H9 (cell line): ENCODE measurements around the gene OIP5. TPM values are rescaled to one million over a fixed set of nuclear protein-coding genes. Genes with fewer than 3 reads are reported as not detected.
A peak's percentile ranks its signal among the peaks of the same experiment; 100 is the strongest.
"Not testable (repeated sequence)": the region's sequence is repeated elsewhere in the genome, so short reads cannot be mapped to it uniquely, and the experiment has no call there.

Source experiments
- DNase-seq: peaks from one replicate; pipeline ENCODE4 v3.0.0-alpha.2; 2017
- H2AFZ ChIP-seq: one replicate; pipeline ENCODE4 v1.6.1; 2013; ENCODE audit warnings: mild to moderate bottlenecking, low read length, control low read depth, moderate library complexity
- H2AK5ac ChIP-seq: 2 replicates; pipeline ENCODE4 v1.6.1; 2013; ENCODE audit warnings: low read length, control low read depth, mixed read lengths; ENCODE audit not compliant: insufficient read length
- H2BK120ac ChIP-seq: one replicate; pipeline ENCODE4 v1.6.1; 2013; ENCODE audit warnings: low read depth, mild to moderate bottlenecking, low read length, control low read depth, inconsistent platforms; ENCODE audit not compliant: poor library complexity, severe bottlenecking
- H2BK12ac ChIP-seq: 2 replicates; pipeline ENCODE4 v1.6.1; 2013; ENCODE audit warnings: low read length, control low read depth, mixed read lengths, low read depth; ENCODE audit not compliant: insufficient read length
- H2BK15ac ChIP-seq: 2 replicates; pipeline ENCODE4 v1.6.1; 2013; ENCODE audit warnings: low read depth, low read length, control low read depth
- H2BK20ac ChIP-seq: one replicate; pipeline ENCODE4 v1.6.1; 2013; ENCODE audit warnings: low read depth, mild to moderate bottlenecking, low read length, control low read depth, inconsistent platforms; ENCODE audit not compliant: poor library complexity, severe bottlenecking
- H2BK5ac ChIP-seq: 2 replicates; pipeline ENCODE4 v1.6.1; 2013; ENCODE audit warnings: low read length, control low read depth, mixed read lengths; ENCODE audit not compliant: insufficient read length
- H3K14ac ChIP-seq: 2 replicates; pipeline ENCODE4 v1.6.1; 2013; ENCODE audit warnings: low read length, control low read depth; ENCODE audit not compliant: insufficient read depth
- H3K18ac ChIP-seq: 2 replicates; pipeline ENCODE4 v1.6.1; 2013; ENCODE audit warnings: low read depth, mild to moderate bottlenecking, mixed read lengths, low read length, control low read depth; ENCODE audit not compliant: insufficient read length
- H3K23ac ChIP-seq: 2 replicates; pipeline ENCODE4 v1.6.1; 2013; ENCODE audit warnings: low read length, control low read depth, mixed read lengths, low read depth; ENCODE audit not compliant: insufficient read length
- H3K23me2 ChIP-seq: 2 replicates; pipeline ENCODE4 v1.6.1; 2013; ENCODE audit warnings: low read depth, mild to moderate bottlenecking, mixed read lengths, low read length, control low read depth; ENCODE audit not compliant: insufficient read length, poor library complexity, severe bottlenecking
- H3K27ac ChIP-seq: 2 replicates; pipeline ENCODE4 v1.5.1; 2013; ENCODE audit warnings: low read length, control low read depth, mixed read lengths, low read depth; ENCODE audit not compliant: insufficient read length
- H3K27me3 ChIP-seq: 2 replicates; pipeline ENCODE4 v1.6.1; 2013; ENCODE audit warnings: low read length, control low read depth, inconsistent platforms; ENCODE audit not compliant: insufficient read depth
- H3K4ac ChIP-seq: 2 replicates; pipeline ENCODE4 v1.6.1; 2013; ENCODE audit warnings: low read depth, mild to moderate bottlenecking, control low read depth, inconsistent platforms, low read length, moderate library complexity
- H3K4me1 ChIP-seq: 2 replicates; pipeline ENCODE4 v1.6.1; 2013; ENCODE audit warnings: low read length, control low read depth, inconsistent platforms; ENCODE audit not compliant: insufficient read depth
- H3K4me2 ChIP-seq: 2 replicates; pipeline ENCODE4 v1.6.1; 2013; ENCODE audit warnings: low read length, control low read depth, mixed read lengths; ENCODE audit not compliant: insufficient read length, insufficient read depth
- H3K56ac ChIP-seq: 2 replicates; pipeline ENCODE4 v1.6.1; 2013; ENCODE audit warnings: low read depth, mild to moderate bottlenecking, mixed read lengths, low read length, control low read depth; ENCODE audit not compliant: insufficient read length
- H3K79me1 ChIP-seq: 2 replicates; pipeline ENCODE4 v1.6.1; 2013; ENCODE audit warnings: low read depth, mild to moderate bottlenecking, moderate library complexity, low read length, control low read depth, inconsistent platforms; ENCODE audit not compliant: insufficient read depth, poor library complexity, severe bottlenecking
- H3K79me2 ChIP-seq: 2 replicates; pipeline ENCODE4 v1.6.1; 2013; ENCODE audit warnings: low read length, control low read depth, inconsistent platforms; ENCODE audit not compliant: insufficient read depth
- H3K9ac ChIP-seq: 2 replicates; pipeline ENCODE4 v1.6.1; 2013; ENCODE audit warnings: low read length, control low read depth, mixed read lengths; ENCODE audit not compliant: insufficient read length; ENCODE audit errors: extremely low read depth
- H3K9me3 ChIP-seq: one replicate; pipeline ENCODE4 v1.6.1; 2013; ENCODE audit warnings: low read depth, low read length, inconsistent platforms; ENCODE audit not compliant: control insufficient read depth
- H3T11ph ChIP-seq: one replicate; pipeline ENCODE4 v1.6.1; 2013; ENCODE audit warnings: mild to moderate bottlenecking, low read length, control low read depth, inconsistent platforms
- H4K20me1 ChIP-seq: one replicate; pipeline ENCODE4 v1.6.1; 2013; ENCODE audit not compliant: control insufficient read depth, insufficient read length, insufficient read depth
- H4K5ac ChIP-seq: 2 replicates; pipeline ENCODE4 v1.6.1; 2013; ENCODE audit warnings: low read depth, mild to moderate bottlenecking, mixed read lengths, low read length, control low read depth; ENCODE audit not compliant: insufficient read length
- H4K8ac ChIP-seq: replicated peaks from 2 replicates; pipeline ENCODE4 v1.6.1; 2013; ENCODE audit warnings: low read length, control low read depth, mixed read lengths, low read depth; ENCODE audit not compliant: insufficient read length
- H4K91ac ChIP-seq: 2 replicates; pipeline ENCODE4 v1.6.1; 2013; ENCODE audit warnings: low read depth, mild to moderate bottlenecking, moderate library complexity, mixed read lengths, low read length, control low read depth; ENCODE audit not compliant: insufficient read length
- H3K27ac Mint-ChIP-seq, 3 experiments: 2 replicates in 2 of 3; 3 replicates in 1 of 3; pipeline ENCODE4 v1.8.0; 2020 to 2021; ENCODE audit warnings: mixed read lengths in 3 of 3, mild to moderate bottlenecking in 1 of 3, moderate library complexity in 1 of 3
- H3K27me3 Mint-ChIP-seq: 2 replicates; pipeline ENCODE4 v1.8.0; 2021; ENCODE audit warnings: low read depth, mild to moderate bottlenecking, moderate library complexity, mixed read lengths
- H3K36me3 Mint-ChIP-seq, 3 experiments: 2 replicates in 2 of 3; 3 replicates in 1 of 3; pipeline ENCODE4 v1.8.0; 2020 to 2021; ENCODE audit warnings: low read depth in 3 of 3, mixed read lengths in 3 of 3; ENCODE audit not compliant: insufficient read depth in 1 of 3
- H3K4me1 Mint-ChIP-seq, 2 experiments: 2 replicates each; pipeline ENCODE4 v1.8.0; 2020; ENCODE audit warnings: mixed read lengths in 2 of 2
- H3K4me3 Mint-ChIP-seq, 2 experiments: 2 replicates in 1 of 2; 3 replicates in 1 of 2; pipeline ENCODE4 v1.8.0; 2020 to 2021; ENCODE audit warnings: mild to moderate bottlenecking in 2 of 2, mixed read lengths in 2 of 2, moderate library complexity in 1 of 2
- H3K9me3 Mint-ChIP-seq, 2 experiments: 2 replicates in 1 of 2; 3 replicates in 1 of 2; pipeline ENCODE4 v1.8.0; 2020; ENCODE audit warnings: mild to moderate bottlenecking in 2 of 2, mixed read lengths in 2 of 2, moderate library complexity in 1 of 2
- WGBS: extraction: QIAGEN DNeasy Blood & Tissue Kit; methylation state at CpG from one replicate; pipeline ENCODE4 v1.1.7; 2013; ENCODE audit warnings: missing lambda C conversion rate, low lambda C conversion rate, mixed read lengths; ENCODE audit not compliant: insufficient read length; ENCODE audit errors: extremely low coverage; 5-methylcytosine and 5-hydroxymethylcytosine counted together
- total RNA-seq: library from RNA; stranded (reverse); gene quantifications from 2 replicates; pipeline ENCODE4 v1.2.1, GENCODE V29; 2021
- TF ChIP-seq, protein P1 (sequence below): fragments of 200-600 bp; sonication (generic); conservative IDR thresholded peaks from 3 replicates; pipeline ENCODE4 v1.8.0; 2021; ENCODE audit warnings: antibody characterized with exemption, mild to moderate bottlenecking

Gene OIP5
- total RNA-seq, 1 experiment from 2014 or later: 30.9 TPM

DNA sequence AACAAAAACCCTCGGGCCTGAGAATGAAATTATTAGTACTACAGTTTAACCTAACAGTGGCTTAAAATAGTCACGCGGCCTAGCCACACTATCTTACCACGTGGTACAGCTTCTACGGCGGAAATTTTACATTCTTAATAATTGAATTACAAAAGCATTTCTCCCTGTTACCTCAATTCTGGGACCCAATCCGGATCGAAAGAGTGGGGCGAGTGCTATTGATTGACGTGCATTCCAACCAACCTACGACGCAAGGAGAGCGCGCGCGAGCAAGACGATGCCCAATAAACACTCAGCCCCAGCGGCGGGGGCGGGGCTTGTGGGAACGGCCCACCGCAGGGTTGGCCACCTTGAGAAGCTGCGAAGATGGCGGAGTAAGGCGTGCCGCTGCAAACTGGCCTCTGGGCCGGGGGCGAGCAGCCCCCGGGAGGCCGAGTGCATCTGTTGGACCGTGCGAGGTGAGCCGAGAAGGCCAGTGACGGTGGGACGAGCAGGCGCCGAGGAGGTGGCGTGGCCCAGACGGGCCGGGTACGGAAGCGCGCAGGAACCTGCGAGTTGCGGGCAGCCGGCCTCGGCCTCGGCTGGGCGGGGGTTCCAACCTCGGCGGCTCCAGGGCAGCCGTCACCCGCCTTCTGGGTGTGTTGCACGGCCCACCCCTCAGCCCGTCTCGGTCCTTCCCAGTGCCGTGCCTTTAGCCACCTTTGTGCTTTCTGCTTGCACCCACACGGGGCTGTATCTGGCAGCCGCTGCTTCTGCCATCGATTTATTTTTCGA lies 48.6 kb downstream of the OIP5 start:
- no CpG with 5 or more reads among the region's 61 CpGs for WGBS

GRCh38 chr15:41282980-41283652 lies 49.3 kb downstream of the OIP5 start:
- no CpG with 5 or more reads among the region's 19 CpGs for WGBS

More for the DNA sequence above, 48.6 kb downstream of the OIP5 start:
- H4K91ac ChIP-seq: peak overlapping the region; percentile 81
- no peak overlapping the region for H2BK12ac ChIP-seq
- no peaks in the 10 kb centered on the region for H3K27me3 ChIP-seq
- Mint-ChIP-seq H3K4me3 (peak overlapping the region; percentile 97 to 98), H3K4me1 (peaks cover 18 to 30% of the 10 kb centered on the region in 2 experiments), H3K27me3 (no peaks in the 10 kb centered on the region), H3K27ac (peak overlapping the region; percentile 98 to 100 (median 99)), H3K9me3 (no peaks in the 10 kb centered on the region; a peak in 1 of 5 replicates), H3K36me3 (peaks cover 41 to 57% (median 51%) of the 10 kb centered on the region in 3 experiments)
- peak overlapping the region; percentile 96 for H3K18ac ChIP-seq
- no peaks in the 10 kb centered on the region for H3K9me3 ChIP-seq
- peak overlapping the region; percentile 37 for H3K27ac ChIP-seq
- H3K9ac ChIP-seq: peak overlapping the region; percentile 98
- peaks cover 7% of the 10 kb centered on the region for H3K79me1 ChIP-seq
- no peak overlapping the region for H2AK5ac ChIP-seq
- H2BK20ac ChIP-seq: no peak overlapping the region
- H3K4me2 ChIP-seq: peak overlapping the region; percentile 88
- H2BK15ac ChIP-seq: no peak overlapping the region
- H3K23ac ChIP-seq: no peak overlapping the region
- H2AFZ ChIP-seq: no peak overlapping the region
- H3K23me2 ChIP-seq: peaks cover 8% of the 10 kb centered on the region
- H2BK5ac ChIP-seq: peak overlapping the region; percentile 82
- no peaks in the 10 kb centered on the region for H4K20me1 ChIP-seq
- H3K56ac ChIP-seq: peak overlapping the region; percentile 86
- peak; percentile 98 for DNase-seq
- H3T11ph ChIP-seq: no peak overlapping the region
- H3K14ac ChIP-seq: peak overlapping the region; percentile 97
- H3K4me1 ChIP-seq: peaks cover 2% of the 10 kb centered on the region; the same call in 1 of the 2 replicates
- H3K79me2 ChIP-seq: peaks cover 8% of the 10 kb centered on the region; the same call in 1 of the 2 replicates
- no peak overlapping the region for H4K5ac ChIP-seq
- peak overlapping the region; percentile 34; the same call in 1 of the 2 replicates for H3K4ac ChIP-seq
- no peak overlapping the region for H4K8ac ChIP-seq
- H2BK120ac ChIP-seq: peak overlapping the region; percentile 89
- TF ChIP-seq, protein P1, sequence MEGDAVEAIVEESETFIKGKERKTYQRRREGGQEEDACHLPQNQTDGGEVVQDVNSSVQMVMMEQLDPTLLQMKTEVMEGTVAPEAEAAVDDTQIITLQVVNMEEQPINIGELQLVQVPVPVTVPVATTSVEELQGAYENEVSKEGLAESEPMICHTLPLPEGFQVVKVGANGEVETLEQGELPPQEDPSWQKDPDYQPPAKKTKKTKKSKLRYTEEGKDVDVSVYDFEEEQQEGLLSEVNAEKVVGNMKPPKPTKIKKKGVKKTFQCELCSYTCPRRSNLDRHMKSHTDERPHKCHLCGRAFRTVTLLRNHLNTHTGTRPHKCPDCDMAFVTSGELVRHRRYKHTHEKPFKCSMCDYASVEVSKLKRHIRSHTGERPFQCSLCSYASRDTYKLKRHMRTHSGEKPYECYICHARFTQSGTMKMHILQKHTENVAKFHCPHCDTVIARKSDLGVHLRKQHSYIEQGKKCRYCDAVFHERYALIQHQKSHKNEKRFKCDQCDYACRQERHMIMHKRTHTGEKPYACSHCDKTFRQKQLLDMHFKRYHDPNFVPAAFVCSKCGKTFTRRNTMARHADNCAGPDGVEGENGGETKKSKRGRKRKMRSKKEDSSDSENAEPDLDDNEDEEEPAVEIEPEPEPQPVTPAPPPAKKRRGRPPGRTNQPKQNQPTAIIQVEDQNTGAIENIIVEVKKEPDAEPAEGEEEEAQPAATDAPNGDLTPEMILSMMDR: no peak

More at GRCh38 chr15:41282980-41283652, 49.3 kb downstream of the OIP5 start:
- Mint-ChIP-seq H3K4me3 (peak overlapping the region; percentile 97 to 98), H3K36me3 (peaks cover 40 to 54% (median 49%) of the 10 kb centered on the region in 3 experiments), H3K27ac (peak overlapping the region; percentile 92 to 99 (median 97)), H3K4me1 (peaks cover 18 to 30% of the 10 kb centered on the region in 2 experiments)
- Histone ChIP-seq H3K4me2 (peak overlapping the region; percentile 11), H3K9ac (peak overlapping the region; percentile 18), H3K18ac (peak overlapping the region; percentile 65)
- not testable (repeated sequence) for H2BK20ac ChIP-seq, H2BK12ac ChIP-seq, H3T11ph ChIP-seq, DNase-seq, H2BK5ac ChIP-seq, H3K23me2 ChIP-seq, H3K23ac ChIP-seq, H4K20me1 ChIP-seq, H4K8ac ChIP-seq, H2AK5ac ChIP-seq, H3K56ac ChIP-seq, H3K27ac ChIP-seq, H4K5ac ChIP-seq, H3K79me2 ChIP-seq, H3K4me1 ChIP-seq, H3K4ac ChIP-seq, H3K14ac ChIP-seq, H2BK120ac ChIP-seq, H3K27me3 ChIP-seq, H3K79me1 ChIP-seq, H2BK15ac ChIP-seq, H3K9me3 Mint-ChIP-seq, H3K9me3 ChIP-seq, H2AFZ ChIP-seq, H4K91ac ChIP-seq, H3K27me3 Mint-ChIP-seq
